SK-N-SH (cell line): ENCODE results near the gene LMAN1L.

ENCODE experiments used
- CHD2 ChIP-seq: fragments of 150-350 bp; IDR thresholded peaks from 2 replicates; pipeline ENCODE4 v1.6.1; 2018; ENCODE audit warnings: low read length; ENCODE audit not compliant: partially characterized antibody
- CTCF ChIP-seq: fragments of 200-600 bp; sonication (generic); IDR thresholded peaks from 2 replicates; pipeline ENCODE4 v1.6.1; 2017; ENCODE audit warnings: antibody characterized with exemption, mild to moderate bottlenecking, moderate library complexity
- ELF1 ChIP-seq: IDR thresholded peaks from 2 replicates; pipeline ENCODE4 v1.4.0; 2012
- EZH2phosphoT487 ChIP-seq: fragments of 200-600 bp; sonication (generic); IDR thresholded peaks from 2 replicates; pipeline ENCODE4 v1.6.1; 2017; ENCODE audit warnings: low read depth, mixed run types, mild to moderate bottlenecking, antibody characterized with exemption, moderate library complexity, borderline replicate concordance
- FOXM1 ChIP-seq: IDR thresholded peaks from 2 replicates; pipeline ENCODE4 v1.4.0; 2012; ENCODE audit warnings: low read depth, mild to moderate bottlenecking
- POLR2AphosphoS5 ChIP-seq: IDR thresholded peaks from 2 replicates; pipeline ENCODE4 v1.6.1; 2012; ENCODE audit warnings: low read depth, low read length
- RAD21 ChIP-seq: IDR thresholded peaks from 2 replicates; pipeline ENCODE4 v1.6.1; 2012; ENCODE audit warnings: mild to moderate bottlenecking, low read length
- REST ChIP-seq: IDR thresholded peaks from 2 replicates; pipeline ENCODE4 v1.6.1; 2012; ENCODE audit warnings: mild to moderate bottlenecking, low read depth, low read length, moderate library complexity
- ZBTB33 ChIP-seq: IDR thresholded peaks from 2 replicates; pipeline ENCODE4 v1.4.0; 2012; ENCODE audit warnings: low read depth, borderline replicate concordance

- TF ChIP-seq REST: no peak
- TF ChIP-seq FOXM1: no peak
- no peak for TF ChIP-seq CTCF
- no peak for TF ChIP-seq POLR2AphosphoS5
- no peak for TF ChIP-seq RAD21
- no peak for TF ChIP-seq CHD2
- TF ChIP-seq EZH2phosphoT487: no peak
- TF ChIP-seq ELF1: no peak
- TF ChIP-seq ZBTB33: no peak
Measured at GRCh38 chr15:74775132-74775562, 37.5 kb upstream of the LMAN1L start.
